Tibial nerve (tissue), 4 donors: ENCODE results near the gene GRB10. TPM values are rescaled to one million over a fixed set of nuclear protein-coding genes. Genes with fewer than 3 reads are reported as not detected.

Experiments
- DNase-seq, 2 donors: peaks; one replicate each; pipeline ENCODE4 v3.0.0-alpha.2; 2019; ENCODE audit warnings: low spot score in 2 of 2
- H3K27ac ChIP-seq, 4 donors: fragments of 200-600 bp; sonication (generic) in 3 of 4; one replicate each; pipeline ENCODE4 v1.5.1; 2017 to 2019; ENCODE audit warnings: mild to moderate bottlenecking in 1 of 4
- H3K27me3 ChIP-seq, 2 donors: fragments of 200-600 bp; sonication (generic) in 1 of 2; one replicate each; pipeline versions ENCODE4 v1.5.1 to v1.6.0; 2017 to 2019
- H3K36me3 ChIP-seq, 3 donors: fragments of 200-600 bp; sonication (generic); one replicate each; pipeline ENCODE4 v1.5.1; 2018 to 2019
- H3K4me1 ChIP-seq, 4 donors: fragments of 200-600 bp; sonication (generic) in 3 of 4; one replicate each; pipeline ENCODE4 v1.5.1; 2017 to 2019
- H3K4me3 ChIP-seq, 4 donors: fragments of 200-600 bp; sonication (generic) in 3 of 4; one replicate each; pipeline ENCODE4 v1.5.1; 2017 to 2019; ENCODE audit warnings: mild to moderate bottlenecking in 1 of 4, moderate library complexity in 1 of 4
- H3K9me3 ChIP-seq, 4 donors: fragments of 200-600 bp; sonication (generic) in 3 of 4; one replicate each; pipeline ENCODE4 v1.5.1; 2017 to 2019
- EP300 ChIP-seq, 2 donors: sonication (generic); formaldehyde crosslinking; IDR thresholded peaks; one replicate each; pipeline ENCODE4 v1.6.1; 2017; ENCODE audit warnings: antibody characterized with exemption in 2 of 2, mild to moderate bottlenecking in 1 of 2
- POLR2A ChIP-seq, 2 donors: fragments of 450-650 bp; IDR thresholded peaks; one replicate each; pipeline ENCODE4 v1.6.1; 2017; ENCODE audit warnings: antibody characterized with exemption in 2 of 2, mild to moderate bottlenecking in 2 of 2, moderate library complexity in 2 of 2
- WGBS, 2 donors: methylation state at CpG; one replicate each; pipeline ENCODE4 v1.1.5; 2018; 5-methylcytosine and 5-hydroxymethylcytosine counted together
- total RNA-seq, 4 donors: library from RNA; depleted of rRNA; stranded (reverse); fragments of >200 nt; gene quantifications; one replicate each; pipeline ENCODE4 v1.1.0, GENCODE V29; 2016
- TF ChIP-seq, protein P1 (sequence below), 5 experiments: fragments of 200-600 bp in 3 of 5; fragments of 450-650 bp in 2 of 5; sonication (generic) in 3 of 5; IDR thresholded peaks; one replicate each; pipeline ENCODE4 v1.5.1; 2016 to 2019; ENCODE audit warnings: antibody characterized with exemption in 5 of 5, mild to moderate bottlenecking in 3 of 5, moderate library complexity in 2 of 5

Gene GRB10
- total RNA-seq, 4 donors from 2014 or later, result 34.1 to 73.9 (median 56.0) TPM

DNA sequence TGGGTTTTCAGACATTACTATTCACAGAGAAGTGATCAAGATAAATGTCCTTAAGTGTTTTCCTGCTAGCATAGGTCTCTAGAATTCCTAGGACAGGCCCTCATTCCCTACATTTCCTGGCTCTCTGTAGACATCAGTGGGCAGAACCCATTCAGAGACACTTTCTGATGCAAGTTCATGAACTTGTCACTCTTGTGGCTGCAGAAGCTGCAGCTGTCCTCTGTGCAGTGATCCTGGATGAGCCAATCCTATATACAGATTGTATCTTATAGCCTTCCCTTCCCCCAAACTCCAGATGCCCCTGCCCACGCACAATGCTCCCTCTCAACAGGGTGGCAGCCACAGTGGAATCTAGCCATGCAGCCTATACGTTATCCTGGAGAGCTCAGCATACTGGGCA lies 12.6 kb upstream of the GRB10 start:
- TF ChIP-seq POLR2A (IDR thresholded peaks at IDR 0.05) (no peak), EP300 (IDR thresholded peaks at IDR 0.05) (no peak)
- TF ChIP-seq, protein P1, sequence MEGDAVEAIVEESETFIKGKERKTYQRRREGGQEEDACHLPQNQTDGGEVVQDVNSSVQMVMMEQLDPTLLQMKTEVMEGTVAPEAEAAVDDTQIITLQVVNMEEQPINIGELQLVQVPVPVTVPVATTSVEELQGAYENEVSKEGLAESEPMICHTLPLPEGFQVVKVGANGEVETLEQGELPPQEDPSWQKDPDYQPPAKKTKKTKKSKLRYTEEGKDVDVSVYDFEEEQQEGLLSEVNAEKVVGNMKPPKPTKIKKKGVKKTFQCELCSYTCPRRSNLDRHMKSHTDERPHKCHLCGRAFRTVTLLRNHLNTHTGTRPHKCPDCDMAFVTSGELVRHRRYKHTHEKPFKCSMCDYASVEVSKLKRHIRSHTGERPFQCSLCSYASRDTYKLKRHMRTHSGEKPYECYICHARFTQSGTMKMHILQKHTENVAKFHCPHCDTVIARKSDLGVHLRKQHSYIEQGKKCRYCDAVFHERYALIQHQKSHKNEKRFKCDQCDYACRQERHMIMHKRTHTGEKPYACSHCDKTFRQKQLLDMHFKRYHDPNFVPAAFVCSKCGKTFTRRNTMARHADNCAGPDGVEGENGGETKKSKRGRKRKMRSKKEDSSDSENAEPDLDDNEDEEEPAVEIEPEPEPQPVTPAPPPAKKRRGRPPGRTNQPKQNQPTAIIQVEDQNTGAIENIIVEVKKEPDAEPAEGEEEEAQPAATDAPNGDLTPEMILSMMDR (IDR thresholded peaks at IDR 0.05), result no peak
- 63 to 68% methylated on average over 2 of the region's 2 CpGs for WGBS, 2 donors
- DNase-seq, result no peak

DNA sequence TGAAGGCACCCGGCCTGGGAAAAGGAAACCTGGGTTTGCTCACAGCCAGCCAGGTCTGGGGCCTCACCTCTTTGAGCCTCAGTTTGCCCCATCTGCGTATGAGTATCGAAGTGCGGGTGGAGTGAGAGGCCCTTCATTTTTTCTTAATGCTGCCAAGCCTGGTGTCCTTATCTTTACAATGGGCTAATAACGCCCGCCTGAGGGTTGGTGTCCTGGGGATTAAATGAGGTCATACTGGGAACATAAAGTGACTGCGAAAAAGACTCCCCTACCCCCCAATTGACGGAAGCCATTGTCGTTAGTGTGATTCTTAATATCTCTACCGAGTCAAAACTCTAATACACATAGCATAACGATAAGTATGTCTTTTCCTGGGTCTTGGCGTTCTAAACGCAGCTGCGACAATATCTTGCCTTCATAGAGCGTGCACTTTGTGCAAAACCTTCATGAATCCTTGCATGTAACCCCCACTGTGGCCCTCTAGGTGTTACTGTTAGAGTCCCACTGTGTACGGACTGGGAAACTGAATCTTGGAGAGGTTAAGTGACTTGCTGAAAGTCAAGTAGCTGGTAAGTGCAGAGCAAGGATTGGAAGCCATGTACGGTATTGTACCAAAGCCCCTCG lies 11.4 kb upstream of the GRB10 start:
- Histone ChIP-seq H3K4me3 (peak overlapping the region; percentile 34 to 72 (median 42)), H3K36me3 (no peaks in the 10 kb centered on the region), H3K27me3 (no peaks in the 10 kb centered on the region), H3K4me1 (peaks cover 0 to 35% (median 0%) of the 10 kb centered on the region in 4 donors), H3K9me3 (peaks cover 0 to 7% (median 0%) of the 10 kb centered on the region in 4 donors), H3K27ac (peak overlapping the region; percentile 45 to 88 (median 64))
- TF ChIP-seq EP300 (IDR thresholded peaks at IDR 0.05) (no peak), POLR2A (IDR thresholded peaks at IDR 0.05) (no peak)
- TF ChIP-seq, protein P1 (IDR thresholded peaks at IDR 0.05), result no peak
- WGBS, 2 donors, result 65 to 67% methylated on average over 18 of the region's 18 CpGs
- no peak for DNase-seq

More for the DNA sequence above, 12.6 kb upstream of the GRB10 start:
- Histone ChIP-seq H3K36me3 (no peaks in the 10 kb centered on the region), H3K9me3 (peaks cover 0 to 7% (median 0%) of the 10 kb centered on the region in 4 donors), H3K4me3 (no peak overlapping the region), H3K27me3 (no peaks in the 10 kb centered on the region), H3K27ac (no peak overlapping the region), H3K4me1 (peaks cover 0 to 28% (median 0%) of the 10 kb centered on the region in 4 donors)

DNA sequence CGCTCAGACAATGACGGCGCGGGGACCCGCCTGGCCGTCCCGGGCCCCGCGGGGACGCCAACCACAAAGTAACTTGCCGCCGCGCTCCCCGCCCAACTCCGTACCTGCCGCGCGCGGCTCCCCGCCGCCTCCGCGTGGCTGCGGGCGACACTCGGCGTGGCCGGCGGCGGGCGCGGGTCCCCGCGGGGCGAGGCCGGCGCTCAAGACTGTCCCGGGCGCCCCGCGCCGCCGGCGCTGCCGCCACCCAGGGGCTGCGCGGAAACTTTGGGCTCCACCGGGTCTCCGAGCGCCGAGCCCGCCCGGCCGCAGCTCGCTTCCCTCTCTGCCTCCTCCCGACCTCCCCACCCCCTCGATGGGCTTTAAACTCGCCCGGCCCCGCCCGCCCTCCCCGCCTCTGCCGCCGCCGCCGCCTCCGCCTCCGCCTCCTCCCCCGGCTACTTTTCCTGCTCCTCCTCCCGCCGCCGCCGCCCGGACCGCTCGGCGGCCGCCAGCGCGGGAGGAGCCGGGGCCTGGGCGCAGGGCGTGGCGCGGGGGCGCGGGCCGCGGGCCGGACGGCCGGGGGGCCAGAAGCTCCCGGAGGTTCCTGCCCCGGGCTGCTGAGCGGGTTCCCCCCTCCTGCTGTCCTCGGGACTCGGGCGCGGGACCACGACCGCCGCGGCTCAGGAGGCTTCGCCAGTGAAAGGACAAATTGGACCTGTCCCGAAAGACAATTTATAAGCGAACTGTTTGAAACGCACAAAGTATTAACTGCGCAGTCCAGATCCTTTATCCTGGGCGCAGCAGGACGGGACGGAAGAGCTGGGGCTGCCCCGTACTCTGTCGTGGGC lies 10.6 kb upstream of the GRB10 start:
- TF ChIP-seq, protein P1 (IDR thresholded peaks at IDR 0.05), result no peak
- TF ChIP-seq POLR2A (IDR thresholded peaks at IDR 0.05), result peak in 1 of 2 donors; percentile 40
- Histone ChIP-seq H3K27ac (peak overlapping the region; percentile 45 to 88 (median 64)), H3K4me1 (peaks cover 0 to 35% (median 0%) of the 10 kb centered on the region in 4 donors), H3K4me3 (peak overlapping the region; percentile 34 to 72 (median 42)), H3K9me3 (peaks cover 0 to 8% (median 0%) of the 10 kb centered on the region in 4 donors), H3K27me3 (no peaks in the 10 kb centered on the region), H3K36me3 (no peaks in the 10 kb centered on the region)
- DNase-seq, result peak; percentile 30 to 33
- whole genome bisulfite sequencing, 2 donors, result 1 to 4% methylated on average over 33 to 71 of the region's 113 CpGs

DNA sequence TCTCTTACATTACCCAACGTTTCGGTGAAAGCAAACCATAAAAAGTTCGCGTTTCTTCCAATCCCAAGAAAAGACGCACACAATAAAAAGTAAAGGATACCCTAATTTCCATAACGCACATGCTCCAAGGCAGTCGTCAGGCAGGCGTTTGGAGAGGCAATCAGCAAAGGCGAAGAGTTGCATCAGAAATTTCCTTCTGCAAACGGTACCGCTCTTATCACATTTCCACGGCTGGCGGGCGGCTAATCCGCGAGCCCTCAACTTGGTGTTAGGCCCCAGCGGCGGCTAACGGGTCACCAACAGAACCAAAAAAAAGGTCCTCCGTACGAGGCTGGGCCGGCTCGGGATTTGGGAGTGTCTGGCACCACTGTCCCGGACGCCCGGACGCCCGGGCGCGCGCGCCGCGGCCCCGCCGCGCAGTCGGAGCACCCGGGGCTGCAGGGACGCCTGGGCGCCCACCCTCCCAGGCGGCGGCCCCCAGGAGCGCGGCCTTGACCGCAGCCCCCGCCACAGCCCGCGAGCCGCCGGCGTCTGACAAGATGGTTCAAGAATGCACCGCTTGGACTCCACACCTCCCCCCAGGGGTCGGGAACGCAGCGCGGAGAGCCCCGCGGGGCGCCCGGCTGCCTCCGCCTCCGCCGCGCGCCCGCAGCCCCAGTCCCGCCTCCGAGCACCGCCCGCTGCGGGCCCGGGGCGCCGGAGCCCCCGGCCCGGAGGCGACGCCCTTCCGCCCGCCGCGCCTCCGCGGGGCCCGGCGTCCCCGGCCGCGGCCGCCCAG lies 9.8 kb upstream of the GRB10 start:
- H3K9me3 ChIP-seq, result peaks cover 0 to 7% (median 0%) of the 10 kb centered on the region in 4 donors

More for the DNA sequence above, 9.8 kb upstream of the GRB10 start:
- TF ChIP-seq, protein P1 (IDR thresholded peaks at IDR 0.05), result no peak
- TF ChIP-seq POLR2A (IDR thresholded peaks at IDR 0.05), result no peak
- TF ChIP-seq EP300 (IDR thresholded peaks at IDR 0.05), result no peak
- Histone ChIP-seq H3K4me3 (peak overlapping the region; percentile 34 to 72 (median 44)), H3K36me3 (no peaks in the 10 kb centered on the region), H3K27me3 (no peaks in the 10 kb centered on the region), H3K27ac (peak overlapping the region in 3 of 4 donors; percentile 12 to 88 (median 26)), H3K4me1 (peaks cover 0 to 35% (median 0%) of the 10 kb centered on the region in 4 donors)
- WGBS, 2 donors, result 1% methylated on average over 14 to 34 of the region's 91 CpGs
- DNase-seq, result peak in 1 of 2 donors; percentile 25
